ENCODE results near the gene PEF1.
A peak's percentile ranks its signal among the peaks of the same experiment; 100 is the strongest.

The PEF1 gene

GRCh38 chr1:31623365-31623764 is 21.3 kb downstream of the PEF1 start:
- TF ChIP-seq ZNF274 (IDR thresholded peaks at IDR 0.05; ENCODE audit: low read depth, low read length), result no peak
- no peak overlapping the region for H3K4me3 ChIP-seq (ENCODE audit: low read length)

GRCh38 chr1:31621847-31622730 is 22.6 kb downstream of the PEF1 start:
- TF ChIP-seq ZNF274 (IDR thresholded peaks at IDR 0.05; ENCODE audit: low read depth, low read length), result no peak
- H3K4me3 ChIP-seq (ENCODE audit: low read length), result no peak overlapping the region

DNA sequence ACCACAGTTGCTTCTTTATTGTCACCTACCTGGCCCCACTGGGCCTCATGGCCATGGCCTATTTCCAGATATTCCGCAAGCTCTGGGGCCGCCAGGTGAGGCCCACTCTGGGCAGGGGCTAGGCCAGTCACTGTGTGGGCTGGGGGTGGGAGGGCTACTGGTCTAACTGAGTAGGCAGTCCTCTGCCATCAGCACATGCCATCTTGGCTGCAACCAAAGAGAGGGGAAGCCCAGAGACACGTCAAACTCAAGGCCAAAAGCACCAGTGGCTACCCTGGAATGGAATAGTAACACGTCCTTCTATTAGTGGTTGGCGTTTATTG is 23.2 kb downstream of the PEF1 start:
- TF ChIP-seq ZNF274 (IDR thresholded peaks at IDR 0.05; ENCODE audit: low read depth, low read length), result no peak

GRCh38 chr1:31620631-31621497 is 23.8 kb downstream of the PEF1 start:
- TF ChIP-seq ZNF274 (IDR thresholded peaks at IDR 0.05; ENCODE audit: low read depth, low read length), result no peak
- no peak overlapping the region for H3K4me3 ChIP-seq (ENCODE audit: low read length)

More for the DNA sequence above, 23.2 kb downstream of the PEF1 start:
- H3K4me3 ChIP-seq (ENCODE audit: low read length), result no peak overlapping the region

GRCh38 chr1:31618916-31619846 is 25.5 kb downstream of the PEF1 start:
- TF ChIP-seq ZNF274 (IDR thresholded peaks at IDR 0.05; ENCODE audit: low read depth, low read length), result no peak
- H3K4me3 ChIP-seq (ENCODE audit: low read length), result no peak overlapping the region

DNA sequence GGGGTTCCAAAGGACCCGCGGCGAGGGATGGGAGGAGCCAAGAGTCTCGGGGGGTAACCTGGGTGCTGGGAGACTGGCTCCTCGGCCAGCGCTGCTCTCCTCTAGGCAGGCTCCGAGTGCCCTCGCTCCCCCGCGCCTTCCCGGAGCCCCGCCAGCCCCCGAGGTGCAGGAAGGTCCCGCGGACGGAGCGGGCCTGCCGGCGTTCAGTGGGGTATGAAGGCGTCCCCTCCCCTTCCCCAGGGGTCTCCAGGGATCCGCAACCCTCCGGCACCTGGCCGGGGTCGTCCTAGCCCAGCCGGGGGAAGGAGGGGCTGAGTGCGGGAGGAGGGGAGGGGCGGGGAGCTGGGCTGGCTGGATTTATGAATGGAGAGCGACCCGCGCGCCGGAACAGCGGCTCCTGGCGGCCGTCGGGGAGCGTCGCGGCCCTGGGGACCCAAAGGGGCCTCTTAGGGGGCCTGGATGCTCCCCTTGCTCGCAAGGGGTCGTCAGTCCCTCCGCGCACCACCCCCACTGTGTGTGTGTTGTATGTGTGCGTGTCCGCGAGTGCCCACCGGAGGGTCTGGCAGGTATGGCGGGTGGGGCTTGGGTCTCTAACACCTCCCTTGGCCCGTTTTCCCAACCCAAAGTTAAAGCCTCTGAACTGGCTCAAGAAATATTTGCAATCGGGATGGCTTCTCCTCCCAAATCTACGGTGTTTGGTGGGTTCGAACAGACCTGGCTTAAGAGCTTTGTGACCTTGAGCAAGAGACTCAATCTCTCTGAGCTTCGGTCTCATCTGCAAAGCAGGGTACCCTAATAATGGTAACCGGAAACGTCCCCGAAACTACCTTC is 26.5 kb downstream of the PEF1 start:
- peak overlapping the region; percentile 51 for H3K4me3 ChIP-seq (ENCODE audit: low read length)
- TF ChIP-seq ZNF274 (IDR thresholded peaks at IDR 0.05; ENCODE audit: low read depth, low read length), result no peak

- no peak for TF ChIP-seq ZNF274 (IDR thresholded peaks at IDR 0.05; ENCODE audit: low read depth, low read length)
- H3K4me3 ChIP-seq (ENCODE audit: low read length), result peak within 1 kb of the TSS; percentile 51
These were observed 27.3 kb downstream of the PEF1 start, which contains the start of gene HCRTR1 for GRCh38 chr1:31617218-31617915. Gene HCRTR1, plus strand, starts transcription at chr1:31617689. Its CDS starts 1,504 bp downstream, at chr1:31619193.

DNA sequence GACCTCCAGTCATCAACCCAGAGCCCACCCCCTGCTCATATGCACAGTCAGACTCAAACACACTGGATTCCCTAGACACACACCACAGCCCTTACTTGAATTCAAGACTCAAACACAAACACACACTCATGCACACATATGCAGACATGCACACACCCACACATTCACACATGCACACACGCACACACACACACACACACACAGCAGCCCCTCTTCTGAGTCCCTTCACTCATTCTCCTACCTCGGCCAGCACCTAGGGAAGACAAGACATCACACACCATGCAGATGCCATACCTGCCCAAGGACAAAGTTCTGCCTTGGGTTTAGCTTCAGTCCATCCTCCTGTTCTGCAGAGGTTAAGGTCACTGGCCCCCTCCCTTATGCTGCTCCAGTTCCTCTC is 28.7 kb downstream of the PEF1 start:
- no peak overlapping the region for H3K4me3 ChIP-seq (ENCODE audit: low read length)
- no peak for TF ChIP-seq ZNF274 (IDR thresholded peaks at IDR 0.05; ENCODE audit: low read depth, low read length)

DNA sequence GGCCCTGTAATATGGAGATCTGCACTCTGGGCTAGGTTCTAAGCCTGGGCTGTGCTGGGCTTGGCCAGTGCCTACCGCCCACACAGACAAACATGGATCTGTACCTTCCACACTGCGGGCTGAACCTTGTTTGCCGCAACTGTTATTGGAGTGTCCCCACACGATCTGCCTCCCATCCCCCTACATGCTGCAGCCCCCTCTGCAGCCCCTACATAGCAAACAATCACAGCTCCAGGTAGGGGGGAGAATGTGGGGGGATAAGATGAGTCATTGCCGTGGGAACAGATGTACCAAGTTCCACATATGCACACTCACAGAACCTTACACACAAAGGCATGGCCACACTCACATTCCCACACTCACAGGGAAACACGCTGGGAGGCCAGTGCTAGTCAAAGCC is 29.3 kb downstream of the PEF1 start:
- TF ChIP-seq ZNF274 (IDR thresholded peaks at IDR 0.05; ENCODE audit: low read depth, low read length), result no peak
- H3K4me3 ChIP-seq (ENCODE audit: low read length), result no peak overlapping the region

DNA sequence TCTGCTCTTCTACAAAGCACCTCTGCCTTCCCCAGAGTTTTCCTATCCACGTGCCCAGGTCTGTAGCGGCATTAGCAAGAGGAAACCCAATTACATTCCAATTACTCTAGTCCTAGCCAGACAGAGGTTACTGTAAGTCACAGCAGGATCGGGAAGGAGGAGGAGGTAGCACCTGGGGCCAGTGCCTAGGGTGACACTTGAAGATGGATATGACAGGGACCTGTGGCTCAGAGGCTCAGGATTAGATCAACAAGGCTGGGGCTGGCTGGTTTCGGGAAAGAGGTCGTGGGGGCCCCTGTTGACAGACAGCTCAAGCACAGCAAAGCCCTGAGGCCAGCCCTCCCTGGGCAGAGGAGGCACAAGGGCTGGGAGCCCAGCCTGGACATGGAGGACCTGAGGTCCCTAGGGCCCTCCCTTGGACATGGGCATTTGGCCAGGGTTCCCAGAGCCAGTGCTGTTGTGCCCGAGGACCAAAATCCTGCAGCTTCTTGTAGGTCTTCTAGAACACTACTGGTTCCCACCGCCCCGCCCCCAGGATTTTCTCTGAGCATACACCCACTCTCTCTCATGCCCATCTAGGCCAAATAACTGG is 30.2 kb downstream of the PEF1 start:
- TF ChIP-seq ZNF274 (IDR thresholded peaks at IDR 0.05; ENCODE audit: low read depth, low read length), result no peak
- H3K4me3 ChIP-seq (ENCODE audit: low read length), result no peak overlapping the region

DNA sequence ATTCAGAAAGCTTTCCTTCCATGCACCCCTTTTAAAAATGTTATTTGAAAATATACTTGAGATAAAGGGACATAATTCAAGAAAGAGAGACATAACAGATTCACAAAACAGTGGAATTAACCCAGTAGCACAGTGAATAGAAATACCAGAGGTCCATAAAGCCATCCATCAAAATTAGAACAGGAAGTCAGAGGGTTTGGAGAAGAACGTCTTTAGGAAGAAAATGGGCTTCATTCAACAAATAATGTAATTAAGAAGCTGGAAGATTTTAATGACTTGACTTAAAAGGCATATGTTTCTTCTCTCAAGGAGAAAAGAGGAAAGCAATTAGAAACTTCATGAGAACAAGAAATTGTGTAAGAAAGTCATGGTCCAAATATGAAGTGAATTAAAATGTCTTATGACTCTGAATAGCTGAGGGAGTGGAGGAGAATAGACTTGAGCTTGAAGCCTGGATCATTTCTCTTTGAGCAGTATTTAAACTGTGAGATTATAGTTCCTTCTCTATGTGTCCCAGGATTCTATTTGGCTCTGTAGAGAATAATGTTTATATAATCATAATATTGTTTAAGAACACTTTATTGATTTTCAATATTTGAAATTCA is 35.1 kb downstream of the PEF1 start:
- no peak overlapping the region for H3K4me3 ChIP-seq (ENCODE audit: low read length)
- no peak for TF ChIP-seq ZNF274 (IDR thresholded peaks at IDR 0.05; ENCODE audit: low read depth, low read length)

- no peak for TF ChIP-seq ZNF274 (IDR thresholded peaks at IDR 0.05; ENCODE audit: low read depth, low read length)
These were observed 37.3 kb downstream of the PEF1 start for GRCh38 chr1:31607360-31607759.

More at GRCh38 chr1:31607360-31607759, 37.3 kb downstream of the PEF1 start:
- no peak overlapping the region for H3K4me3 ChIP-seq (ENCODE audit: low read length)
